ENCODE results near the gene METRNL.

METRNL gene

GRCh38 chr17:83089328-83090132 lies 10.1 kb downstream of the METRNL start:
- no peak for TF ChIP-seq CTCF (IDR thresholded peaks at IDR 0.05; ENCODE audit: low read depth, low read length, missing control alignments)
- no peak for DNase-seq (ENCODE audit: low read depth)
- no peak overlapping the region for H3K4me3 ChIP-seq (ENCODE audit: low read depth, low read length)

GRCh38 chr17:83090444-83091256 lies 11.2 kb downstream of the METRNL start:
- TF ChIP-seq CTCF (IDR thresholded peaks at IDR 0.05; ENCODE audit: low read depth, low read length, missing control alignments) = no peak
- DNase-seq (ENCODE audit: low read depth) = no peak
- no peak overlapping the region for H3K4me3 ChIP-seq (ENCODE audit: low read depth, low read length)

- TF ChIP-seq CTCF (IDR thresholded peaks at IDR 0.05; ENCODE audit: low read depth, low read length, missing control alignments) = no peak
- DNase-seq (ENCODE audit: low read depth) = no peak
- no peak overlapping the region for H3K4me3 ChIP-seq (ENCODE audit: low read depth, low read length)
These were observed 12.1 kb downstream of the METRNL start for GRCh38 chr17:83091257-83092141.

- no peak for TF ChIP-seq CTCF (IDR thresholded peaks at IDR 0.05; ENCODE audit: low read depth, low read length, missing control alignments)
- DNase-seq (ENCODE audit: low read depth) = no peak
- no peak overlapping the region for H3K4me3 ChIP-seq (ENCODE audit: low read depth, low read length)
These were observed 12.8 kb downstream of the METRNL start for GRCh38 chr17:83092186-83092585.

- no peak for TF ChIP-seq CTCF (IDR thresholded peaks at IDR 0.05; ENCODE audit: low read depth, low read length, missing control alignments)
- H3K4me3 ChIP-seq (ENCODE audit: low read depth, low read length) = no peak overlapping the region
- DNase-seq (ENCODE audit: low read depth) = no peak
These were observed 13.5 kb downstream of the METRNL start for GRCh38 chr17:83092931-83093330.

- no peak for DNase-seq (ENCODE audit: low read depth)
- TF ChIP-seq CTCF (IDR thresholded peaks at IDR 0.05; ENCODE audit: low read depth, low read length, missing control alignments) = no peak
- H3K4me3 ChIP-seq (ENCODE audit: low read depth, low read length) = no peak overlapping the region
These were observed 14.1 kb downstream of the METRNL start for GRCh38 chr17:83093506-83093905.
